ENCODE data around the gene NAB2. TPM values are rescaled to one million over a fixed set of nuclear protein-coding genes. Genes with fewer than 3 reads are reported as not detected.
A peak's percentile ranks its signal among the peaks of the same experiment; 100 is the strongest.

Gene NAB2
- total and polyA plus RNA-seq, 10 of the 15 experiments (the other 5 are each of a cell fraction or from before 2014, with no cell fraction given), result 0.35 to 35.2 (median 15.3) TPM

DNA sequence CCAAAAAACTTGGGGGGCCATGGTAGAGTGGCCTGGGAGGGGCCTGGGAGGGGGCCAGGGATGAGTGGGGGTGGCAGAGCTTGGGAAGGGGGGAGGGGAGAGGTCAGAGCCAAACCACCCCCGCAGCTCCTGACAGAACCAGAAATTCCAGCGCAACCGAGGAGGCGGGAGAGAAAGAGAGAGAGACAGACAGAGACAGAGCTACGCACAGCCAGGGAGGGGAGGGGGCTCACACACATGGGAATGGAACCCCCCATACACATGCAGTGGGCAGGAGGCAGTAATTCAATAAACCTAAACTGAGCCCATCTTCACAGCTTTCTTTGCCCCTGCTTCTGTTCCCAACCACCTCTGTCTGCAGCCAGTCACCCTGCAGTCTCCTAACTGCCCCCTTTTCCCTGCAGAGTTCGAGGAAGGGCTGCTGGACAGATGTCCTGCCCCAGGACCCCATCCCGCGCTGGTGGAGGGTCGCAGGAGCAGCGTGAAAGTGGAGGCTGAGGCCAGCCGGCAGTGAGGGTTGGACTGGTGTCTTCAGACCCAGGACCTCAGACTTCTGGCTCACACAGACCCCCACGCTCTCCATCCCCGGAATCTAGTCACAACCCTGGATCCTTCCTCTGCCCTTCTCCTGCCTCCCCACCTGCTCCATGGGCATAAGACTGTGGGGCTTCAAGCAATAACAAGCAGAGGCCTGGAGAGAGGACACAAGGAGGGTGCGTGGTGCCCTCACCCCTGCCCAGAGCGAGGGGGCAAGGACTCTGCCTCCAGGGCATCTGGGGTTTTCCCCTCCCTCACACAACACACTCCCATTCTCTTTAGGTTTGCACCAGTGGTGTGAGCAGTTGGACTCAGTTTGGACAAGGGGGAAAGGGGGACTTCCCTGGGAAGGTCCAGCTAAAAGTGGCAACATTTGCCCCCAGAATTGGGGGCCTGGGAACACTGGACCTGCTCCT, 5.6 kb downstream of the NAB2 start (continued):
- TF ChIP-seq ZNF592 (IDR thresholded peaks at IDR 0.05), result no peak
- no peak for TF ChIP-seq RFX5 (IDR thresholded peaks at IDR 0.05; ENCODE audit: low read depth, low read length)
- no peak for TF ChIP-seq CEBPB (IDR thresholded peaks at IDR 0.05; ENCODE audit: borderline replicate concordance in 1 of 2, low read depth in 2 of 2, low read length in 2 of 2)
- 0 out of 2 replicates have a peak, but pooled peaks have one; percentile 43 for TF ChIP-seq ZBED1 (IDR thresholded peaks at IDR 0.05; ENCODE audit: borderline replicate concordance)
- no peak for TF ChIP-seq EED (IDR thresholded peaks at IDR 0.05; ENCODE audit: low read depth)

DNA sequence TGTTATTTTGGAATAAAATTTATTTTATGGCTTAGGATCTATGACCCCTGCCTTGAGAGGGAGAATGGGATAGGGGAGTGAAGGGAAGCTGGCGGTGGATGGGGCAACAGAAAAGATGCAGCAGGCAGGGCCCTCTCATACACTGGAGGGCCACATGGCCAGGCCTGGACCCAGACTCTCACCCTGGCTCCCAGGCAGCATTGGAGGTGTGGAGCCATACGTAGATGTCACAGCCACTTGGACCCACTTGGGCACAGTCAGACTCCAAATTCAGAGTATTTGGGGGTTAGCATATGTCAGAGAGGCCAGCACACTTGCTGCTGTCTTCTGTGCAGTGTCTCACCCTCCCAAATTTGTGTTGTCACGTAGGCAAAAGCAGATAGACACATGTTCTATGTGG, 6.5 kb downstream of the NAB2 start:
- H2AFZ ChIP-seq (ENCODE audit: control insufficient read depth, low read depth, low read length), result no peak overlapping the region
- FAIRE-seq, result no peak
- H3K36me3 ChIP-seq (ENCODE audit: control insufficient read depth in 2 of 2, insufficient read depth in 2 of 2, low read length in 1 of 2), result peaks cover 17 to 35% of the 10 kb centered on the region in 2 experiments
- H3K27ac ChIP-seq (ENCODE audit: control insufficient read depth, insufficient read depth), result peak overlapping the region; percentile 33
- no peaks in the 10 kb centered on the region for H4K20me1 ChIP-seq (ENCODE audit: control insufficient read depth, insufficient read depth)
- TF ChIP-seq CBX3 (IDR thresholded peaks at IDR 0.05; ENCODE audit: borderline replicate concordance, low read depth) (no peak), POLR2A (IDR thresholded peaks at IDR 0.05; ENCODE audit: low read depth, low read length) (0 out of 2 replicates have a peak, but pooled peaks have one; percentile 24), IKZF1 (conservative IDR thresholded peaks at IDR 0.05) (no peak), RELB (IDR thresholded peaks at IDR 0.05; ENCODE audit: low read depth) (no peak), SP1 (IDR thresholded peaks at IDR 0.05; ENCODE audit: low read depth, low read length) (no peak)
- H3K79me2 ChIP-seq (ENCODE audit: control insufficient read depth, insufficient read depth, low read length), result peaks cover 21% of the 10 kb centered on the region
- CTCF ChIA-PET, result interaction anchor here (1.0 to 4.2 kb wide), 3 partner anchors 14 to 26 kb away, joined by 3 to 22 read pairs (median 14); partner anchors contain the start of gene STAT6
- H3K4me3 ChIP-seq, result no peak overlapping the region
- RAD21 ChIA-PET (ENCODE audit: unreplicated experiment), result interaction anchor here (5.1 kb wide), 1 partner anchor 15 kb away, joined by 125 read pairs; the partner anchor contains the start of gene STAT6
- no peaks in the 10 kb centered on the region for H3K27me3 ChIP-seq (replicated peaks in 1 of 2; ENCODE audit: control insufficient read depth in 2 of 2, insufficient read depth in 2 of 2, low read length in 1 of 2)
- DNase-seq (ENCODE audit: low read depth, low spot score), result no peak
- intact Hi-C loops (cut with micrococcal nuclease; ENCODE audit: unreplicated experiment) (no loop called here), in situ Hi-C loops (cut with MboI) (no loop called here)
- H3K9ac ChIP-seq (ENCODE audit: control insufficient read depth, insufficient read depth, low read length), result no peak overlapping the region
- ATAC-seq, result no peak
- H3K4me2 ChIP-seq (ENCODE audit: control insufficient read depth, insufficient read depth), result no peak overlapping the region
- no TSS peak for BruUV-seq (replicated peaks)
- H3K4me1 ChIP-seq (ENCODE audit: control insufficient read depth, insufficient read depth, low read length), result peaks cover 35% of the 10 kb centered on the region
- POLR2A ChIA-PET, result interaction anchor here (1.0 to 7.6 kb wide), 4 partner anchors 15 to 30 kb away, joined by 3 to 74 read pairs (median 21); partner anchors contain the start of genes NEMP1 and STAT6
- SMC1A ChIA-PET (ENCODE audit: uncharacterized antibody, unreplicated experiment), result interaction anchor here (1.7 to 10.4 kb wide), 3 partner anchors 13 to 24 kb away, joined by 4 to 169 read pairs (median 120); partner anchors contain the start of gene STAT6
- WGBS (ENCODE audit: insufficient coverage, insufficient replicate concordance, low lambda C conversion rate, missing lambda C conversion rate), result 96% methylated on average over 3 of the region's 3 CpGs
- H3K9me3 ChIP-seq (replicated peaks; ENCODE audit: control insufficient read depth, insufficient read depth, low read length), result no peaks in the 10 kb centered on the region
